ENCODE data around the gene TAS2R16.
"Not testable (repeated sequence)": the region's sequence is repeated elsewhere in the genome, so short reads cannot be mapped to it uniquely, and the experiment has no call there.

The TAS2R16 gene

GRCh38 chr7:122972056-122972455 is 23.4 kb downstream of the TAS2R16 start:
- DNase-seq (ENCODE audit: low read depth): no peak

- DNase-seq (ENCODE audit: low read depth): no peak
Measured at GRCh38 chr7:122970740-122971725, 24.5 kb downstream of the TAS2R16 start.

DNA sequence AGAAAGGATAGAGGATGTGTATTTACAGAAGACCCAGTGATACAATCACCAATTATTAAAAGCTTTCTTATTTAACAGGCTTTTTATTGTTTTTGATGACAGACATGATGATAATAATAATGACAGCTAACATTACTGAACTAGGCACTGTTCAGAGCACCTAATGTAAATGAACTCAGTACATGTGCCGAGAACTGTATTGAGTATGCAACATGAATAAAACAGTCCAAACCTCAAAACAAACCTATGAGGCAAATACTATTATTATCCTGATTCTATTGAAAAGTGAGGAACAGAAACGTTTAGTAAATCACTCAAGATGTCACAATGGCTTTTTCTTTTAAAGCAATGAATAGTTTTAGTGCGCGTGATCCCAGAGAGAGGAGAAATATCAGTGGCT is 27.1 kb downstream of the TAS2R16 start:
- no peak for DNase-seq (ENCODE audit: low read depth)

GRCh38 chr7:122965306-122965705 is 30.2 kb downstream of the TAS2R16 start:
- no peak for DNase-seq (ENCODE audit: low read depth)

GRCh38 chr7:122953678-122954077 is 41.8 kb downstream of the TAS2R16 start:
- not testable (repeated sequence) for DNase-seq (ENCODE audit: low read depth)

DNA sequence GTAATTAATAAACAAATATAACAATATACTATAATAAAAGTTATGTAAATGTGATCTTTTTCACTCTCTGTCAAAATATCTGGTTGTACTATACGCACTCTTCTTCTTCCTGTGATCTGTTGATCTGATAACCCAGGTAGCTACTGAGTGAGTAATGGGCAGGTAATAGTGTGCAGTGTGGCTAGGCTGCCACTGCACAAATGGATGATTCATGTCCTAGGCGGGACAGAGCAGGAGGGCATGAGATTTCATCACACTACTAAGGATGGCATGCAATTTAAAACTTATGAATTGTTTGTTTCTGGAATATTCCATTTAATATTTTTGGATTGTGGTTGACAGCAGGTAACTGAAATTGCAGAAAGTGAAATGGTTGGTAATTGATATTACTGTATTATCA is 44.5 kb downstream of the TAS2R16 start:
- no peak for DNase-seq (ENCODE audit: low read depth)

DNA sequence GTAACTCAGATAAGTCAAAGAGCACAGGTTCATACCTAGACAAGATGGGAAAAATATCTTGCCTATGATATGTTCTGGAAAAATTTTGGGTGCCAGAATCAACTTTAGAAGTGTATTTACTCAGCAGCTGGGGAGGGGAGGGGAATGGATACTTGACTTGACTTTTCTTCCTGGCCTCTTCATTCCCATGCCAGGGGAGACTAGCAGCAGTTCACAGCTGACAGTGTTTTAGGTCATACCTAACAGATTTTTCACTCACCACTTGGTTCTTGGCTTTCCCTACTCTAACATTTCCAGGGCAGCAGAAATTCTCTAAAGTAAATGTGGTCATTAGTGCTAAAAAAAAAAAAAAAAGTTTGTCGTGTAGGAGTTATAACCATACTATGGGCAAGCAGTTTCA is 46.3 kb downstream of the TAS2R16 start:
- no peak for DNase-seq (ENCODE audit: low read depth)

Data from amniotic epithelial cell (primary cell).